Right forelimb (tissue), 1 donor: ENCODE results near the gene ATP1B3.
"Not testable (repeated sequence)": the region's sequence is repeated elsewhere in the genome, so short reads cannot be mapped to it uniquely, and the experiment has no call there.

Source experiments
- DNase-seq: peaks from one replicate; pipeline ENCODE4 v3.0.0-alpha.2; 2018

ATP1B3 gene

GRCh38 chr3:141876381-141876890 lies at the start of gene ATP1B3:
ATP1B3 (plus strand) TSS chr3:141876643; CDS start chr3:141876802, 159 bp downstream.
- peak; percentile 89 for DNase-seq

- DNase-seq = no peak
These were observed 48.0 kb upstream of the ATP1B3 start for GRCh38 chr3:141828487-141828886.

DNA sequence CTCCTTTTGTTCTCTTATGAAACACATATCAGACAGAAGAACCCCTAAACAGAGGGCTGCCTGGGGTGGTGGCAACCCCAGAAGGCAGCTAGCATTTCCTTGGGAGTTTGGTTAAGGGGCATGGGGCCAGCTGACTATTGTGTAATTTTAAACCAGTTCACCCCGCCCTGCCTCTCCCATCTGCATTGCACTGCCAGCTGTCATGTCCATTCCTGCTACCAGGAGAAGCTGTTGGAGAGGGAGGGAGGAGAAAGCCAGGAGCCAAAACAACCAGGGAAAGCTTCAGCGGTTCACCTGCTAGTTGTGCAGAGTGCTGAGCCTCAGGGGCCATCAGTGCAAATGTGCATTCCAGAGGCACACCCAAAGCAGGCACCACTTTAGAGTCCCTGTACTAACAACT lies 47.6 kb upstream of the ATP1B3 start:
- no peak for DNase-seq

DNA sequence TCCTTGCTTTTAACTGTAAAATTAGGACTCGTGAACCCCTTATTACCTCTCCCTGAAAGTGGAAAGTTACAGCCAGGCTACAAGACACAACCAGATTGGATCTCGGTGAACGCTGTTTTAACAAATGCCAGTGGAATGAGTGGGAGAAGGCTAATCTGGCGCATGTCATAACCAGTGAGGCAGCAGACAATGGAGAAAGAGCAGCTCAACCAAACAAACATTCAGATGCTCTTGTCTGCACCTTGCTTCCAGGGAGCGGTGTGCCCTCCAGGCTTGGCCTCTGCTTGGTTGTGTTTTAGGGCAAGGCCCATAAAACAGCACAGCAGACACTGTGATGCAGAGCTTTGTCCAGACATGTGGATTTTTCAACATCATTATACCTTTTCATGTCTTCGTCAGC lies 45.9 kb upstream of the ATP1B3 start:
- DNase-seq = no peak

DNA sequence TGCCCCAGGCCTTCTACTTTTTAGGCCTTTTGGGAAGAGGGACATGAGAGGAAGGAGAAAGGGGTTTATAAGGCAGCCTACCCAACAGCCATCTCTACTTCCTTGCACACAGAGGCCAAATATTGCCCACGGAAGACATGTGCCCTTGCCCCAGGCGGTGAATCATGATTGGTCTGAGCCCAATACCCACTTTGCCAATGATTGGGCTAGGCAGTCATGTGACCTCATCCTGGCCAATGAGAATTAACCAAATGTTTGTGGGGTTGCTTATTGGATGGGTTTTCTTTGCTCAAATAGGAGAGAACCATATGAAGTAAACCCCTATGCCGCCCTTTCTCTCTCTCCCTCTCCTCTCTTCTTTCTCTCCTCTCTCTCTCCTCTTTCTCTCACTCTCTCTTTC lies 42.2 kb upstream of the ATP1B3 start:
- DNase-seq = no peak

- DNase-seq = no peak
These were observed 40.8 kb upstream of the ATP1B3 start for GRCh38 chr3:141835557-141836229.

- no peak for DNase-seq
These were observed 37.1 kb upstream of the ATP1B3 start for GRCh38 chr3:141839389-141839788.

- DNase-seq = no peak
These were observed 35.5 kb upstream of the ATP1B3 start for GRCh38 chr3:141840737-141841544.

DNA sequence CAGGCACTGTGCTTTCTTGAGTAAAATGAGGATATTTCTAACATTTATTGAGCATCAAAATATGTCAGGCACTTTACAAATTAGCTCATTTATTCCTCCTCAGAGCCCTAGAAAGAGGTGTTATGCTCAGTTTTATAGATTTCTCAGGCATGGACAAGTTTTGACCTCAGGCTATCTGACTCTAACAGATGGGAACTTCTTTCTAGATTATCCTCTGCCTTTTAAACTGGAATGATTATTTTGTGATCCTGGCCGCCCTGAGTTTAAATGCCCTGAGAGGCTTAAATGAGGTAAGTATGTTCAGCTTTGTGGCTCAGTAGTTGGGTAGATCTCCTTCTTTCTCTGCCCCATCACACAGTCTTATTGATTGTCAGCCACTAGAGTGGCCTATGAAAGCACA lies 32.3 kb upstream of the ATP1B3 start:
- DNase-seq = no peak

DNA sequence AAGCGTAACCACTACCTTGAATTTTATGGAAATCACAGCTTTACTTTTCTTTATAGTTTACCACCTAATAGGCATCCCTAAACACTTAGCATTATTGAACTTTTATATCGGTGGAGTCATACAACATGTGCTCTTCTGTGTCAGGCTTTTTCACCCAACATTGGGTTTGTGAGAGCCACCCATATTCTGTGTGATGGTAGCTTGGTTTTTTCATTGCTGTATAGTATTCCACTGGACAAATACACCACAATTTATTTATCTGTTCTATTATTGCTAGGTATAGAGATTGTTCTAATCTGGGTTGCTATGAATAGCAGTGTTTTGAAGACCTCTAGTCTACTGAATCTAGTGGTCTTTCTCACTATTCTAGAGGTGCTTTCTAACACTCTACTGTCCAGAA lies 31.6 kb upstream of the ATP1B3 start:
- no peak for DNase-seq

DNA sequence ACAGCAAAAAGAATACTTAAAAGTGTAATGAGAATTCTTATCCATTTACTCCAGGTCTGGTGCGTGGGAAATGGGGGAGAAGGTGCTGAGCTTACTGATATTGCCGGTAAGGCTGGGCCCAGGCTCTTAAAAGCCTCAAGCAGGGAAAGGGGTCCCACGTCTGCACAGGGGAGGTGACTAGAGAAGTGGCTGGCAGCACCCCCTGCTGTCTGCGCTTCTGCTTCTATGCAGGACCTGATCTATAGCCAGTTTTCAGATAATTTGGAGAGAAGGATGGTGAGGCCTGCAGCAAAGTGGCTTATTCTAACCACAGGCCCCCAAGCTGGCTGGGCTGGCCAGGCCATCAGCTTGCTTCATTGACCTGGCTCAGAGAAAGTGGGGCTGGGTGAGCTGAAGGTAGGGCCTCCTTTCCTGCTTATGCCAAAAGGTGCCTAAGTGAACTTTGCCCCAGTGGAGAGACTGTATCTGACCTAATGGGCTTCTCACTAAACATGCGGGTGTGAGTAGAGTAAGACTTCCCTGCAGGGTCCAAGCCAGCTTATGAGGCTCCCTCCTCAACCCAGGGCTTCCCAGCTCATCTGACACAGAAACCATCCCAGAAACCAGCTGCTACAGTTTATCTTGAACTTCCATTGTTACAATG lies 30.9 kb upstream of the ATP1B3 start:
- no peak for DNase-seq

- no peak for DNase-seq
These were observed 30.4 kb upstream of the ATP1B3 start for GRCh38 chr3:141846050-141846433.

- DNase-seq = not testable (repeated sequence)
These were observed 28.2 kb upstream of the ATP1B3 start for GRCh38 chr3:141848159-141848748.

DNA sequence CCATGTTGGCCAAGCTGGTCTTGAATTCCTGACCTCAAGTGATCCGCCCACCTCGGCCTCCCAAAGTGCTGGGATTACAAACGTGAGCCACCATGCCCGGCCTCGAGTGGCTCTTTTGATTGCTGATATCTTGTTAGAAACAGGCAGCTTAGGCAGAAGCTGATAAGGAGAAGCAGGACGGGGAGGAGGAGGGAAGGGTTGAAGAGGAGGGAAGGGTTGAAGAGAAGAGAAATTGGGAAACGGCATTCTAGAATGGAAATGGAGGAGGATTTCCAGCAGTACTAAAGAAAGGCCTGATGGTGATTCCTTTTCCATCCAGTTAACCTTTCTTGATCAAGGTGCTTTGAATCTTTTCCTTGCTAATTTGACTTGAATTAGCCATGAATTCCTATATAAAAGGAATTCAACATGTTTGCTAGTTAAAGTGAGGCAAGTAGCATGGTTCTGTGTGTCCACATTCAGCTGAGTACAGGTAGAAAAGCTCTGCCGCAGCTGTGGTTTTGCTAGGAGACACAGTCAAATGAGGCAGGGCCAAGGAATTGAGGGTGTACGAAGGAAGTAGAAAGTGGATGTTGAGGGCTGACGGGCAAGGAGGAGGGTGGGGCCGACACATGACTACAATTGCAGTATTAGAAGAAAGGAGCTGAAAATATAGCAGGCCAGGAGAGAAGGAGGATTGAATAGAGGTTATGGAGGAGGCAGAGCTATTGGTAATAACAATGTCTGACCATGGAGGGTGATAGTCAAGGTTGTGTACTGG lies 27.2 kb upstream of the ATP1B3 start:
- DNase-seq = no peak

- DNase-seq = no peak
These were observed 25.0 kb upstream of the ATP1B3 start for GRCh38 chr3:141851411-141851810.

DNA sequence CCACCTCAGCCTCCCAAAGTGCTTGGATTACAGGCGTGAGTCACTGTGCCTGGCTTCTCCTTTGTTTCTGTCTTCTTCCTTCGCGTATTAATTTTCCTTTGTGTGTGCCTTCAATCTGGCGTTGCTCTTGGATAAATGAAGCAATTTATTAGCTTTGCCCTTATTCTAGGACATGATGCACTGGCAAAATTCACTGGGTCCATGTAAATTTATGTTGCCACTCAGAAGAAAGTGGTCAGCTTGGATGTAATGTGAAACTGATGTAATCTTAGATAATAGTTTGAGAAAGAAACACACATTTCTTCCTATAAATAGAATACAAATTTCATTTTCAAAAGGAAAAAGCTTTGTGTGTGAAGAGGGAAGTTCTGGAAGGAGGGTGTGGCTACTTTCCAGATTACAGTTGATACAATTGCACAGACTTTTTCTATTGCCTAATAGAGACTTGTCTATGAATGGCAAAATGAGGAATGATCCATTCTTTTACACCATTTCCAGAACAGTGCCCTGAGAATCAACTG lies 23.3 kb upstream of the ATP1B3 start:
- DNase-seq = no peak

- DNase-seq = no peak
These were observed 22.7 kb upstream of the ATP1B3 start for GRCh38 chr3:141853629-141854168.

DNA sequence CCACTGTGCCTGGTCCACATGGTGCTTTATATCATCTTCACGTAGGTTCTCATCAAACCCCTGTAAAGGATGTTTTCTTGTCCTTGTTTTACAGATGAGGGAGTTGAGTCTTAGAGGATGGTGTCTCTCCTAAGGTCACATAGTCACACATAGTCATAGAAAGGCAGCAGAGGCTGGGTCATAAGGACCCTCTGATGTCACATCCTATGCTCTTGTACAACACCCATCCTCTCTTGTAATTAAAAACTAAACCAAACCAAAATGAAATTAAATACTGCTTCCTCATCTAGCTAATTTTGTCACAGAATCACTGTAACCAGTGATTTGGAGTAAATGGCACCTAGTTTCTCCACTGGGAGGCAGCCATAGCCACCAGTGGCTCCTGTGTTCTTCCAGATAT lies 21.8 kb upstream of the ATP1B3 start:
- DNase-seq = no peak

- no peak for DNase-seq
These were observed 18.1 kb upstream of the ATP1B3 start for GRCh38 chr3:141858312-141858711.

GRCh38 chr3:141859651-141860050 lies 16.8 kb upstream of the ATP1B3 start:
- DNase-seq = no peak

GRCh38 chr3:141860086-141860669 lies 16.3 kb upstream of the ATP1B3 start:
- no peak for DNase-seq
